ENCODE measurements around the gene CHD6.

The CHD6 gene

DNA sequence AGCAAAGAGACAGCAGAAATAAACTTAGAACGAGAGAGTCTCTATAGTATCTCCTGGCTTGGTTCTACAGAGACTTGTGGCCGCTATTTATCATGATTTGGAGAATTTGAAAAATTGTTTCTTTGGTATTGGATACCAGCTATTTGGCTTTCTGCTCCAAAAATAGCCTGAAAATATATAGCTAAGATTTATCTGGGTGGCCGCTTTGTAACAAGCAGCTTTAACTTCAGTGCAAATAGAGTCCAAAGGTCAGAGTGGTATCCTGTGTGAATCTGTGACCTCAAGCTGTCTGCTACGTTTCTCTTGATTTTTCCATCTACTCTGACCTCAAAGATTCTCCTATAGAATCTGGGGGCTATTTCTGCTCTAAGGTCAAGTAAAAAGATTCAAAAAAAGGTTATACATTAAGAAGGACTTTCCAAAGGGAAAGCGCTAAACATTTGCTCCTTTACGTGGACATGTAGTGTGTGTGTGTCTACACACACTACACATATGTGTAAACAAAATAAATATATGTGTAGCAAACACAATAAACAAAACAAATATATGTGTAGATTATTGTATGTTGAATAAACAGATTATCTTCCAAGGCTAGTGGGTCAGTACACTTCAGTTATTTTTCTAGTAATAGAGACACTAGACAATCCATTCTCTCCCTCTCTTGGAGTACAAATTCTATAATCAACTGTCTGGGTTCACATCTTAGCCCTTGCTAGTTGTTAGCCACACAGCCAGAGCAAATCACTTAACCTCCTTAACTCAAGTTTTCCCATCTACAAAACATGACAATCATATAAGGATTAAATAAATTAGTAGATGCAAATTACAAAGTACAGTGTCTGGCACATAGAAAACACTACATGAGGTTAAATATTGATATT, 40.8 kb downstream of the CHD6 start:
- DNase-seq: no peak

DNA sequence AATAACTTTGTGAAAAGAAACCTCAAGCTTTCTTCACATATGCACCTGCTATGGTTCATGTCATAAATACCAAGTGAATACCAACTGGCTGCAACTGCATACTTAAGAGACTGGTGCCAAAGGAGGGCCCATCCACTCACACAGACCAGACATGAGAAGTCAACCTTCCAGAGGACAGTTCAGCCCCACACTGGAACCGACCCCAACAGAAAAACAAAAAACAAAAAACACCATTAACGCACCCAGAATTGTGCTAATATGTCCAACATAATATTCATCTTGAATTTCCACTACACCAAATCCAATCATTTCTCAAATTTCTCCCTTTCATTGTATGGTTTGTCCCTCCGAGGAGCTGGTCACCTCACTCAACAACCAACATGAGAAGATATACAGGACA, 42.8 kb downstream of the CHD6 start:
- no peak for DNase-seq

DNA sequence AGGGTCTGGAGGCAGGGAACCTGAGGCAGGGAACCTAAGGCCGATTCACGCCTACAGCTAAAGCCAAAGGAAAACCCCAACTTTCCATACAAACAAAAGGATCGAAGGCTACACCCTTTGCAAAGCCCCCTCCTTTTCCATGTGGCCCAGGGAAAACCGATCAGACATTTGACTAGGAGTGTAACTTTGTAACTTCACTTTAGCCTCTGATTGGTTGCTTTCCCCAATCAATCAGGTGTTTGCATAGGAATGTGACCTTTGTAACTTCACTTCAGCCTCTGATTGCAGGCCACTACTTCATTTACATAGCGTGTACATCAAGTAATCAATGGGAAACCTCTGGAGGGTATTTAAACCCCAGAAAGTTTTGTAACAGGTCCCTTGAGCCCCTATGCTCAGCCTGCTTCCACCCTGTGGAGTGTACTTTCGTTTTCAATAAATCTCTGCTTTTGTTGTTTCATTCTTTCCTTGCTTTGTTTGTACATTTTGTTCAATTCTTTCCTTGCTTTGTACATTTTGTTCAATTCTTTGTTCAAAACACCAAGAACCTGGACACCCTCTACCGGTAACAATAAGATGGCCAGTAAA, 43.3 kb downstream of the CHD6 start:
- DNase-seq: no peak

DNA sequence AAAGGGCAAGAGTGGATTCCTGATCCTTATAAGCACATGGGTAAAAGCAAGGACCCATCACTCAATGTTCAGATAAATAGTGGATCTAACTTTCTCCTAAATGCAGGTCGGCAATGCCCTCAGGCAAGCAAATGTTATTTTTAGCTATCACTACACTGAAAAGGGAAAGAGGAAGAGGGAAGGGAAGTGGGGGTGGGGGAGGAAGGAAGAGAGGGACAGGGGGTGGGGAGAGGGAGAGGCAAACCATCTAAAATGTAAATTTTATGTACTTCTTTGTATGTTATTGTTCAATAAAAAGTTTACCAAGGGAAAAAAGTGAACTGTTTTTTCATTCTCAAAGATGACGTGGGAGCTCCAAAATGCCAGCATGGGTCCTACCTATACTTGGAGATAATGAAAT, 44.2 kb downstream of the CHD6 start:
- DNase-seq: no peak

DNA sequence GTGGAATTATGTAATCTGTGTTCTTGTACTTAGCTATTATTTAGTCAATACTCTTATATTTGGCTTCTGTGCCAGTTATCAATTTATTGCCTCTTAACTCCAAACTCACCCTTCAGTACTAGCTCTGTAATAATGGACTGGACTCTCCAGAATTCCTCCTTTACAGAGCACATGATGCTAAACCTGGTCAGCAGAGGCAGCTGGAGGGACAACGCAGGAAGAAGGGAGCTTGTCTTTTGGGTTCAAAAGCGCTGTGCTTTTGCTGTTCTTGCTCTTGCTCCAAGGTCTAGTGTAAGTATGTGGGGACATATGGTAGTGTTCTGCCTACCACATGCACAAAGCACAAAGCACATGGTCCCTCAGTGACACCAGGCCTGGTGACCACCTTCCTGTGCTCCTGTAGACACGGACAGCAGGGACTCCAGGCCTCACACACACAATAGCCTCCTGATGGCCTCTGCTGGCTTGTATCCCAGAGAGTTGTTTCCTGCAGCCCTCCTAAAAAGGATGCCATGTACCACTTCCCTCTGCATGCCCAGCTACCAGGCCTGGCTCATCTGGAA, 46.1 kb downstream of the CHD6 start:
- DNase-seq: no peak

DNA sequence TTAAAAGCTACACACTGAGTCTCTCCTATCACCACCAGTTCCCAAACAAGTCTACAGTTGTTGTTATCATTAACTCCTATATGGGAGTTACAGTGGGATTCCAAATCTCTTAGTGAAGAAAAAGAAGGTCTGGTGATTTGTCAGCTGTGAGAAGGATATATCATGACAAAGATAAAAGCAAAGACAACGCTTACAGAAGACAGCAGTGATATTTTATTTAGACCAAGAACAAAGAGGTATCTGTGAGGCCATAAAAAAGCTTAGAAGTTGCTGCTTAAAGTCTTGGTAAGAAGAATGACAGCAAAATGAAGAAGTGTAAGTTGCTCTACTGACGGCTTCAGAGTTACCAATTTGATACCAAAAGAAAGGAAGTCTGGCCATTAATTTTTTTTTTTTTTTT, 47.2 kb downstream of the CHD6 start:
- no peak for DNase-seq

DNA sequence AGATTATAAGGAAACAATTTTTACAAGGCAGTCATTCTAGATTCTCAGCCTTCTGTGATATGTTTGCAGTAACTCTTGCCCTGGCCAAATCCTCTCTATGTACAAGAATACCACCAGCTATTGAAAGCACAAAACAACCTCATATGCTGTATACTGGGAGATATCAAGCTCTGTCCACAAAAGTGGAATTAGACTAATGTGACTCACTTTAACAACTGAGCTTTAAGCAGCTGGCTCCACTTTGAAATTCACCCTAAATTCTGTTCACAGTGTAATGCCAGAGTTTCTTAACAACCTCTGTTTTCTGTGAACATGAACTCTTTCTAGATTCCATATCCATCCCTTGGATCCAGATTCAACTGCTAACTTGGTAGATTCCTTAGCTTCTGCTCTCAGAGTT, 47.6 kb downstream of the CHD6 start:
- no peak for DNase-seq

DNA sequence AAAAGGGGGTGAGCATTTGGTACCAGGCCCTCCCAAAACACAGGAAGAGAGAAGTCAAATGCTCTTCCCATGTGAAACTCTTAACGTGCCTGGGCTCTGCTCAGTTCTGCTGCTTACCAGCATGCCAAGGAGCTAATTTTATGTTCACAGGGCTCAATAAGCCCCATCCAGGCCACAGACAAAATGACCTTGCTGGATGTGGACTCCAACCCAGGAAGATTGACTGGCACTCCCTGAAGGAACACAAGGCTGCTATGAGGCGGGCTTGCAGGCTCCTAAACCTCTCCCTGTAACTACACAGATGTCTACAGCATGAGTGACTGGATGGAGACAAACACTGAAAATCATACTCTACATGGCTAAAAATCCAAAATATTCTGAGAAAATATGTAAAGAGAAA, 50.6 kb downstream of the CHD6 start:
- DNase-seq: no peak

DNA sequence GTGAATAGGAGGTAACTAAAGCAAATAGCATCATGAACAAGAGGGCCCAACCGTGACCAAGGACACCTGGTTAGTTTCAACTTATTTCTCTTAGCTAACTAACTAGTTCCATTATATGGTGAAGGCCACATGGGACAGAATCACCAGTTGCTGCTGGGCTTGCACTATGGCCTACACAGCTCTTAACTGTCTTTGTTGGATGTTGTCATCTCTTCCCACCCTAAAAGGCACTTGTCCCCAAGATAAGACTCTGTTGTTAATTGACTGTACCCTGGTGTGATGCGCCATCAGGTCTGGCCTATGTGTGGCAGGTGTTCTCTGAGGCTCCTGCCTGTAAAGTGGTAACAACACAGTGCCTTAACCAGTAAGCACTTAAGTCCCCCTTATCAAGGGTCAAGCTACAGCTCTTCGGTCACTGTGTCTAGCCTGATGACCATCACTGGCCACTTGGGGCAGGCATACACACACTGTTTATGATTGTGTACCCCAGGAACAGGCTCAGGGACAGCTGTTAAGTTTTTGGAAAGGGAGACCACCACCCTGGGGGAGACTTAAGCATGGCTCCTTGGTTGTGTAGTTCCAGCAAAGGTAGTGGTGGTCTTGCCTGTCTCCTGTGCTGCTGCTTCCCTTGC, 51.2 kb downstream of the CHD6 start:
- DNase-seq: no peak

DNA sequence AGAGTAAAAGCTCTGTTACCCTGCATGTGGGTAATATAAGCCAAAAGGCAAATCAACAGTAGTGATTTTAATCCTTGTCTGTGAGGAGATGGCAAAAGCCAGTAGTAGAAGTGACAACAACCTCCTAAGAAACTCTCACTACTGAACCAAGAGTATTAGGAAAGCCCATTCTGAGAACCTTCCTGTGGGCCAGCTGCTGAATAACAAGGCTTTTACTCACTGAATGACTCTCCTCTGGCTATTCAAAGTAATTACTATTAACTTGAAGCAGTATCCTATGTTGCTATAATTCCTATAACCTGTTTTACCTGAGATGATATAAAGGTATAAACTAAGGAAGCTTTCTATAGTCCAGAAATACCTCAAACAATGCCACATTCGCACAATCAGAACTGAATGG, 55.1 kb downstream of the CHD6 start:
- DNase-seq: no peak

DNA sequence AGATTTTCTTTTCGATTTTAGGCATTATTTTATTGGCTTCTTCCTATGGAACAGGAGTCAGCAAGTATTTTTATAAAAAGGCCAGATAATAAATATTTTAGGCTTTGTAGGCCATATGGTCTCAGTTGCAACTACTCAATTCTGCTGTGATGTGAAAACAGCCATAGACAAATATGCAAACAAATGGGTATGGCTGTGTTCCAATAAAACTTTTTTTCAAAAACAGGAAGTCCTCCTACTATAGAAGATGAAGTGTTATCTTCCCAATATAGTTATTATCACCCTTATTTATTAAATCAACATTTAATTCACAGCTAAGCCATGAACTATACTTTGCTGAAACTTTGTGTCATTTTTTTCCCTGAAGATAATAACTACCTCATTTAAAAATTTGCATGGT, 57.2 kb downstream of the CHD6 start:
- DNase-seq: no peak

DNA sequence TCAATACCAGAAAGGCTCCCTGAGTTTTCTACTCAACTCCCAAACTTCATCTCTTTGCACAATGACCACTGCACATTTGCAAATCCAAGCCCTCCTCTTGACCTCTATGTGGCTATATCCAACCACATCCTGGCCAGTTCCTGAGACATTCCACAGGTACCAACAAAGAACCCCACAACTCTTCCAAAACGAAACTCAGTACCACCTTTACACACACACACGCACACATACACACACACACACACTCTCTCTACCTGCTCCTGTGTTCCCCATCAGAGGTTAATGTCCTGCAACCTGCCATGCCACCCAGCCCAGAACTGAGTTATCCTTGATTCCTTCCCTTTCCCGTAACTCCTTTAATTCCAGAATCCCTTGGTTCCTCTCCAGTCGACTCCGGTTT, 58.5 kb downstream of the CHD6 start:
- no peak for DNase-seq

DNA sequence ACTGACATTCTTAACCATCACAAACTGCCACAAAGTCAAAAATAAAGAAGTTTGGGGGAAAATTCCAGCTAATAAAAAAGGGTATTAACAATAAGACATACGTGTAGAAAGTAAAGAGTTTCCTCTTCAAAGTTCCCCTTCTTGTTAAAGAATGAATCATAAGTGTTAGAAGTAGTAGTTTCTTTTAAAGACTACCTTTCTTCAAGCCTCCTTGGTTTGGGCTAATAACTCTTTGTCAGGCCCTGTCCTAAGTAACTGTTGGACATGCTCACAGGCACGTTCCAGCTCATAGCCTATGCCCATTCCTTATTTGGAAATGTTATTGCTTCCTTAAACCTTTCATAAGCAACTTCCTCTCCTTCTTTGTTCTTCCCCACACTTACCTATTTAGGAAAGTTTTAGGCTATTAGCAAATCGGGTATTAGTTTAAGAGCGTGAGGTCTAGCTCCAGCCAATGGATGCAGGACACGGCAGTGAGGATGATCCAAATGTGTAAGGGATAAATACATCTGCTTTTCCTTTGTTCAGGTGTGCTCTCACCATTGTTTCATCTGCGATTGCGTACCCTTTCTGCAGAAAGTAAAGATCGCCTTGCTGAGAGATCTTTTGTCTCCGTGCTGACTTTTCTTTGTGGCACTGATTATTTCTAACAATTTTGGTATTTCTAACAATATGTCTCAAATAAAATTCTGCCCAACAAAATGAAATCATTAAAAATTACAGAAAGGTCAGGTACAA, 64.9 kb downstream of the CHD6 start:
- no peak for DNase-seq

DNA sequence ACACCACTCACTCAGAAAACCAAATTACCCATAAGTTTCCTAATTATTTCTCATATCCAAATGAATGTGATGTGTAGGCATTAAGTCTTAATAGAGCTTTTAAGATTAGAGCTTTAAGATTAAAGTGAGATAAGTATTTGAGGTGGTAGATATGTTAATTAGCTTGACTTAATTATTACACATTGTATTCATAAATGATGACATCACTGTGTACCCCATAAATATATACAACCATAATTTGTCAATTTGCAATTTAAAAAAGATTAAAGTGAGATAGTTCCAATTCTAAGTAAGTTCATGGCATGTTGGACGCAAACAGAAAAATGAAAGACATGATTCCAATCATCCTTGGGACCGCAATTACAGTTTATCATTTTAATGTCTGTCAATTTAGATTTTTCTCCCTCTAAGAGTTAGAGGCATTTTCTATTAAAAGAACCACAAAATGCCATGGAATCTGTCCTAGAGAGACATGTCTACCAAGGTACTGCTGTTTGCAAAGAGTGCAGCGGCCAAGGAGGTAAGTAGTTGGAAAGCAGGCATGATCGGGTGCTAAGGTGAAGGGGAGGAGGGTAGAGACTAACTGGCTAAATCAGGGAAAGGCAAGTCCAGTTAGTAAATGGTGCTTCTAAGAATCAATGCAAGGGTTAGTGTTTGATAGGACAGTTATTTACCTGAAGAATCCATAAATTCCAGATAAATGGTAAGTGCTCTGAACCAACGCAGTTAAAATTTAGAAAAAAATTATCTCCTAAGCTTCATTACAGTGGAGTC, 65.7 kb downstream of the CHD6 start:
- DNase-seq: no peak

DNA sequence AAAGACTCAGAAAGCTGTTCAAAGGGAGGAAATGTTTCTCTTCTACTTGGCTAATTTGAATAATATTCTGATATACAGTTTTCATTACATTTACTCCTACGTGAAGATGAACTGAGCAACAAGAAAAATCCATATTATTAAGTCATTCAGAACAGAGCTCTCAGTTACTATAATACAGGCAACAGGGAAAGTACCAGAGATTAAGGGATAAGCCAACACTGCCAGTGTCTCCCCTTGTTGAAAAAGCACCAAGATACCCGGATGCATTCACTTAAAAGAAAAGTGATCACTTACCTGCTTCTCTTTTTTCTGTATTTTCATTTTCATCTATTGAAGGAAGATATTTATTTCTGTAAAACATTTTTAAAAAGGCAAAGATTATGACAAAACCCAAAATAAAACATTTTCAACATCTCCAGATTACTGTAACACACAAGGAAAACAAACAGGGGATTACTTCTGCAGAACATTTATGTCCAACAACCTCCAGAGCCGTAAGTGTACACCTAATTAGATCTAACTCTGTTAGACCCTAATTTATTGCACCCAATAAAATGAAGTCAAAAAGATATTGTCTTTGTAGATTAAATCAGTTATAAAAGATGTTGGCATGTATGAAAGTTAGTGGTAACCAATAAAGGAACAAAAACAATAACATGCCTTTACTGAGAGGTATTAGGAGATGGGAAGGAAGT, 67.0 kb downstream of the CHD6 start:
- no peak for DNase-seq

DNA sequence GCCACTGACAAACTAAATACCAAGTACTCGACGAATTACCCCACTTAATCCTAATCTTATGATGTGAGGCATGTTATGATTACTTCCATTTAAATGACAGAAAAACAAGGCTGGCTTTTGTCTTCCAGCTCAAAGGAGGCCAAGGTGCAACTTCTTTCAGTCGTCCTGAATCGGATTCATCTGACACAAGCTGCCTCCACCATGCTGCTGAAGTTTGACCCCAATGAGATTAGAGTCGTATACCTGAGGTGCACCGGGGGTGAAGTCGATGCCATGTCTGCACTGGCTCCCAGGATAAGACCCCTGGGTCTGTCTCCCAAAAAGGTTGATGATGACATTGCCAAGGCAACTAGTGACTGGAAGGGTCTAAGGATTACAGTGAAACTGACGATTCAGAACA, 71.0 kb downstream of the CHD6 start:
- DNase-seq: no peak

DNA sequence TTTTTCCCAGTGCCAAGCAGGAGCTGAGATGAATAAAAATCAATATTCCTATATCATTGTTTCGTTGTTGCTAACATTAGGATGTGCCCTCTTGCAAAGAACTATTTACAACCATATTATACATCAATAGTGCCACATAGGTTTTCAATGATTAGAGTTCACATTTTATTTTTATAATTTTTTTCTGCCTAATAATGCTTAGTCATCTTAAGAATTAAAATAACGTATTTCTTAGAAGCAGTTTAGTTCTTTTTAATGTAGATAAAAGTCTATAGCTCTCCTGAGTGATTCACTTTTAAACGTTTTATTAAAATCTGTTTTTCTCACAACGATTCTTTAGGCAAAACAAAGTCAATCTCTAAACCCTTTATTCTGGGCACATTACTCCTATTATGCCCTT, 71.6 kb downstream of the CHD6 start:
- no peak for DNase-seq

DNA sequence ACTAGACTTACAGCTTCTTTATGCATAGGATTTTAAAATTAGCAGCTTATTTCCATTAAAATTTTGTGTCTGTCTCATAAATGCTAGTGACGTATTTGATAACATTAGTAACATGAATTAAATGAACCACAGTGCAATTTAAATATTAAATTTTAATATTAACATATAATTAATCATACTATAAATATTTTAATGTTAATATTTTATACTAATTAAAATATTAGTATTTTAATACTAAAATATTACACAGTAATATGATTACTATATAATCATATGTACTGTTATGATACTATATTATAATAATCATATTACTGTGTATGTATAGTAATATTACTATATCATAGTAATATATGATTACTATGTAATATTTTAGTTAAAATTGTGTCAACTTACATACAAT, 73.7 kb downstream of the CHD6 start:
- DNase-seq: no peak

DNA sequence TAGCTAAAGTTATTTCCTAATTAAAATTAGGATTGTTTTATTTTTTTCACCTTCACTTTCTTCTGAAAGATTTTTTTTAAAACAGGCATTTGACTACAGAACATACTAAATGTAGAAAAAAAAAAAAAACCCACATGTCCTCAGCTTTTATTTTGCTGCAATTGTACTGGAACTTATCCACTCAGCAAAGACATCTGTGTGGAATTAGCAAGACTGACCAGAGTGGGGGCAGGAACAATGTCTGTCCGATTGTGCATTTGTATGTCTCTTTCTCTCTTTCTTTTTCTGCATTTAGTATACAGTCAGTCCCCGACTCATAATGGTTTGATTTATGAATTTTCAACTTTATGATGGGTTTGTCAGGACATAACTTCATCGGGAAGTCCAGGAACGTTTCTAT, 77.3 kb downstream of the CHD6 start:
- no peak for DNase-seq

DNA sequence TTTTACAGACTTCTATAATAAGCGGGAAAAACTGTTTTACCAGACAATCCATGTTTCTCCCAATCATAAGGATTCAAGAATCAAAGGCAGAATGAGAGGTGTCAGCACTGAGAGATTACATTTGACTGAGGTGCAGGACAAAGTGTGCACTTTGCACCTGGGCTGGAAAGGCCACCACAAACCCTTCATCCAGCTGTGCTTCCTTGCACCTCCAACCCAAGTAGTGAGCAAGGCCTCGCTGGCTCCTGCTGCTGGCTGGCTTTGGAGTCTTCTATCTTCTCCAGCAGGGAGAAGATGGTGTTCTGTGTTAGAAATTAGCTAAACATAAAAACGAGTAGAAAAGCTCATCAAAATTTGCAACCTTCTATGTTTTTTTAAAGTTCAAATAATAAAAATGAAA, 77.7 kb downstream of the CHD6 start:
- DNase-seq: no peak

DNA sequence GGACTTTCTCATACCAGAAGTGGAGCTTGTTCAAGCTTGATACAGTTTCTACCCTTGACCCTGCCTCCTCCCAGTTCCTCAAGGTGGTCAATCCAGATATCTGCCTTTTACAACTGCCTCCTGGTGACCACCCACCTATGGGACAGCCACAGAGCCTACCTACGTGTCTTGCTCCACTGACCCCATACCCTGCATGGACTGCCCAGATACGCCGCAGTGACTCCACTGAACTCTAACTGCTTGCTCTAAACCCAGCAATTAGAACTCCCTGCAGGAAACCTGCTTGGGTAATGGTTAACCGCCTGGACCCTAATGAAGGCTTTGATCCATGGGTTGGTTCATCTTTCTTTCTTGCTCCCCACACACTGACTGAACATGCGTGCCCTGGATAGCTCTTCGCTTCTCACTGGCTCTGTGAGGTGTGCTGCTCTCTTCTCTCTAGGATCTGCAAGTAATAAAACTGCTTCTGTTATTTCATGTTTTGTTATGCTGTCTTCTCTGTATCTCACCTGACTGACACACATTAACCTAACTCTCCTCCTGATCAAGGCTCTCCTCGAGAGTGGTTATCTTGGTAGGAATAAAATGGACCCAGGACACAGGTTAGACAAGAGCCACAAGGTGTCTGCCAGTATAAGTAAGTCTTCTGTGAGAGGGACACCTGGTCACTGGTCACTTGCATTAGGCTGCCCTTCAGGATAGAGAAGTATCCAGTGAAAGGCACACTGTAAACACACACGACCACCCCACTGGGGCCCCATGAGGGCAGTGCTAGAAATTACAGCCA, 79.2 kb downstream of the CHD6 start:
- no peak for DNase-seq

Measured in CD4-positive, alpha-beta T cell treated with Interleukin-4 for 1 hour (primary cell).